HUDEP-2 (cell line): ENCODE measurements around the gene AUTS2.

ENCODE experiments used
- DNase-seq, 76 experiments: peaks; one replicate each; lab custom pipeline; 2025; ENCODE audit not compliant: unreplicated experiment in 76 of 76; lab: John Stamatoyannopoulos, UW

AUTS2 gene

GRCh38 chr7:70539205-70539604 lies 940.9 kb downstream of the AUTS2 start:
- no peak for DNase-seq

GRCh38 chr7:70539617-70540016 lies 941.3 kb downstream of the AUTS2 start:
- DNase-seq, result no peak

GRCh38 chr7:70540641-70541040 lies 942.4 kb downstream of the AUTS2 start:
- DNase-seq, result no peak

- no peak for DNase-seq
Measured at GRCh38 chr7:70542750-70543376, 944.6 kb downstream of the AUTS2 start.

GRCh38 chr7:70544016-70544415 lies 945.7 kb downstream of the AUTS2 start:
- DNase-seq, result no peak

- DNase-seq, result no peak
Measured at GRCh38 chr7:70545214-70545613, 946.9 kb downstream of the AUTS2 start.

- no peak for DNase-seq
Measured at GRCh38 chr7:70552141-70552540, 953.9 kb downstream of the AUTS2 start.

GRCh38 chr7:70553364-70553763 lies 955.1 kb downstream of the AUTS2 start:
- DNase-seq, result no peak

- DNase-seq, result no peak
Measured at GRCh38 chr7:70554646-70555045, 956.4 kb downstream of the AUTS2 start.

- no peak for DNase-seq
Measured at GRCh38 chr7:70556761-70557160, 958.5 kb downstream of the AUTS2 start.

GRCh38 chr7:70557338-70557737 lies 959.1 kb downstream of the AUTS2 start:
- DNase-seq, result no peak

- no peak for DNase-seq
Measured at GRCh38 chr7:70559815-70560214, 961.5 kb downstream of the AUTS2 start.

- DNase-seq, result no peak
Measured at GRCh38 chr7:70563960-70564359, 965.7 kb downstream of the AUTS2 start.

GRCh38 chr7:70565721-70566370 lies 967.6 kb downstream of the AUTS2 start:
- no peak for DNase-seq

GRCh38 chr7:70566671-70567070 lies 968.4 kb downstream of the AUTS2 start:
- no peak for DNase-seq

- peak in 2 of 76 experiments; percentile 16 to 34 for DNase-seq
Measured at GRCh38 chr7:70568674-70569334, 970.5 kb downstream of the AUTS2 start.

GRCh38 chr7:70569335-70569819 lies 971.1 kb downstream of the AUTS2 start:
- peak in 12 of 76 experiments; percentile 0 to 92 (median 46) for DNase-seq

- DNase-seq, result no peak
Measured at GRCh38 chr7:70570029-70570428, 971.8 kb downstream of the AUTS2 start.

- DNase-seq, result no peak
Measured at GRCh38 chr7:70570961-70571360, 972.7 kb downstream of the AUTS2 start.

GRCh38 chr7:70571403-70571934 lies 973.2 kb downstream of the AUTS2 start:
- DNase-seq, result no peak

- DNase-seq, result no peak
Measured at GRCh38 chr7:70571961-70572360, 973.7 kb downstream of the AUTS2 start.

GRCh38 chr7:70572571-70572970 lies 974.3 kb downstream of the AUTS2 start:
- DNase-seq, result no peak
